Measurements from ENCODE around the gene TOMM5. TPM values are rescaled to one million over a fixed set of nuclear protein-coding genes. Genes with fewer than 3 reads are reported as not detected.
"Not testable (repeated sequence)": the region's sequence is repeated elsewhere in the genome, so short reads cannot be mapped to it uniquely, and the experiment has no call there.

Gene TOMM5
- total RNA-seq, 2 donors from 2014 or later = 45.5 to 63.9 TPM

DNA sequence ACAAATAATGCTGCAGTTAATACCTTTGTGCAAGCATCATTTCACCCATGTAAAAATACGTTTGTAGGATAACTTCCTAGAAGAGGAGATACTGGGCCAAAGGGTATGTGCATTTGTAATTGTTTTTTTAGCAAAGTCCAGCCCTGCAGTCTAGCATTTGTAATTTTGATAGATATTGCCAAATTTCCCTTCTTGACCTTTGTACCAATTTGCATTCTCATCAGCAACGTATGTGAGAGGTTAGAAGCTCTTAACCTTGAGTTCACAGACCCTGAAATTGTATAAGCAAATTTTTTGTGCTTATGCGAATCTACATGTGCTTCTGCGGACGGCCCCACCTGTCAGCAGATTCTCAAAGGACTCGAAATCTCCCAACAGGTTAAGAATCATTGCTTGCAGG is 18.6 kb upstream of the TOMM5 start:
- DNase-seq (ENCODE audit: low spot score) = no peak
- Histone ChIP-seq H3K27ac (no peak overlapping the region), H3K9me3 (no peaks in the 10 kb centered on the region), H3K4me1 (no peaks in the 10 kb centered on the region), H3K27me3 (no peaks in the 10 kb centered on the region), H3K36me3 (no peaks in the 10 kb centered on the region), H3K4me3 (no peak overlapping the region)
- no peak for TF ChIP-seq CTCF (IDR thresholded peaks at IDR 0.05)

GRCh38 chr9:37609735-37610397 is 17.5 kb upstream of the TOMM5 start:
- TF ChIP-seq CTCF (IDR thresholded peaks at IDR 0.05) = no peak
- Histone ChIP-seq H3K27me3 (no peaks in the 10 kb centered on the region), H3K4me1 (no peaks in the 10 kb centered on the region), H3K36me3 (no peaks in the 10 kb centered on the region), H3K4me3 (no peak overlapping the region), H3K27ac (no peak overlapping the region), H3K9me3 (no peaks in the 10 kb centered on the region)
- DNase-seq (ENCODE audit: low spot score) = no peak

- Histone ChIP-seq H3K27me3 (no peaks in the 10 kb centered on the region), H3K9me3 (no peaks in the 10 kb centered on the region), H3K36me3 (no peaks in the 10 kb centered on the region), H3K27ac (no peak overlapping the region), H3K4me3 (no peak overlapping the region), H3K4me1 (no peaks in the 10 kb centered on the region)
- no peak for TF ChIP-seq CTCF (IDR thresholded peaks at IDR 0.05)
- no peak for DNase-seq (ENCODE audit: low spot score)
Measured at GRCh38 chr9:37608250-37608649, 15.9 kb upstream of the TOMM5 start.

- Histone ChIP-seq H3K27me3 (no peaks in the 10 kb centered on the region), H3K9me3 (no peaks in the 10 kb centered on the region), H3K4me1 (no peaks in the 10 kb centered on the region), H3K27ac (no peak overlapping the region), H3K4me3 (no peak overlapping the region), H3K36me3 (no peaks in the 10 kb centered on the region)
- TF ChIP-seq CTCF (IDR thresholded peaks at IDR 0.05) = no peak
- DNase-seq (ENCODE audit: low spot score) = no peak
Measured at GRCh38 chr9:37604296-37604695, 11.9 kb upstream of the TOMM5 start.

GRCh38 chr9:37602817-37603216 is 10.4 kb upstream of the TOMM5 start:
- Histone ChIP-seq H3K4me3 (no peak overlapping the region), H3K9me3 (no peaks in the 10 kb centered on the region), H3K36me3 (no peaks in the 10 kb centered on the region), H3K27ac (no peak overlapping the region), H3K27me3 (no peaks in the 10 kb centered on the region), H3K4me1 (no peaks in the 10 kb centered on the region)
- DNase-seq (ENCODE audit: low spot score) = no peak
- TF ChIP-seq CTCF (IDR thresholded peaks at IDR 0.05) = no peak

DNA sequence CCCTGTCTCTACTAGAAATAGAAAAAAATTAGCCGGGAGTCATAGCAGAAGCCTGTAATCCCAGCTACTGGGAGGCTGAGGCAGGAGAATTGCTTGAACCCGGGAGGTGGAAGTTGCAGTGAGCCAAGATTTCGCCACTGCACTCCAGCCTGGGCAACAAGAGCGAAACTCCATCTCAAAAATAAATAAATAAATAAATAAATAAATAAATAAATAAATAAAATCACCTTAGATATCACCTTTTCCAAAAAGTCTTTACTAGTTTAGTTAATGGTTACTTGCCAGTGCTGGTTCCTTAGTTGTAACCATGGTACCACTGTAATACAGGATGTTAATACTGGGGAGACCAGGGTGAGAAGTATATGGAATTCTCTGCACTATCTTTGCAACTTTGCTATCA is 9.7 kb upstream of the TOMM5 start:
- H3K36me3 ChIP-seq; DNase-seq (ENCODE audit: low spot score); H3K4me3 ChIP-seq; H3K4me1 ChIP-seq; H3K27me3 ChIP-seq; H3K9me3 ChIP-seq; H3K27ac ChIP-seq: not testable (repeated sequence)
